ENCODE data around the gene ADGRG1.
"Not testable (repeated sequence)": the region's sequence is repeated elsewhere in the genome, so short reads cannot be mapped to it uniquely, and the experiment has no call there.

Gene ADGRG1

GRCh38 chr16:57698812-57699405, 70.5 kb downstream of the ADGRG1 start:
- DNase-seq (ENCODE audit: low read depth in 2 of 2), result no peak

GRCh38 chr16:57699481-57699880, 71.1 kb downstream of the ADGRG1 start:
- no peak for DNase-seq (ENCODE audit: low read depth in 2 of 2)

- DNase-seq (ENCODE audit: low read depth in 2 of 2), result no peak
Measured at GRCh38 chr16:57699899-57700298, 71.5 kb downstream of the ADGRG1 start.

GRCh38 chr16:57700781-57701551, 72.5 kb downstream of the ADGRG1 start:
- no peak for DNase-seq (ENCODE audit: low read depth in 2 of 2)

GRCh38 chr16:57701759-57702371, 73.4 kb downstream of the ADGRG1 start:
- no peak for DNase-seq (ENCODE audit: low read depth in 2 of 2)

- DNase-seq (ENCODE audit: low read depth in 2 of 2), result no peak
Measured at GRCh38 chr16:57703416-57704010, 75.1 kb downstream of the ADGRG1 start.

- no peak for DNase-seq (ENCODE audit: low read depth in 2 of 2)
Measured at GRCh38 chr16:57704011-57704904, 75.8 kb downstream of the ADGRG1 start.

- DNase-seq (ENCODE audit: low read depth in 2 of 2), result no peak
Measured at GRCh38 chr16:57704905-57705852, 76.7 kb downstream of the ADGRG1 start.

- DNase-seq (ENCODE audit: low read depth in 2 of 2), result no peak
Measured at GRCh38 chr16:57706717-57707116, 78.3 kb downstream of the ADGRG1 start.

- DNase-seq (ENCODE audit: low read depth in 2 of 2), result no peak
Measured at GRCh38 chr16:57707331-57707730, 78.9 kb downstream of the ADGRG1 start.

- DNase-seq (ENCODE audit: low read depth in 2 of 2), result no peak
Measured at GRCh38 chr16:57708168-57708567, 79.7 kb downstream of the ADGRG1 start.

- no peak for DNase-seq (ENCODE audit: low read depth in 2 of 2)
Measured at GRCh38 chr16:57709663-57710062, 81.2 kb downstream of the ADGRG1 start.

- DNase-seq (ENCODE audit: low read depth in 2 of 2), result no peak
Measured at GRCh38 chr16:57711346-57711745, 82.9 kb downstream of the ADGRG1 start.

- no peak for DNase-seq (ENCODE audit: low read depth in 2 of 2)
Measured at GRCh38 chr16:57711993-57712392, 83.6 kb downstream of the ADGRG1 start.

- not testable (repeated sequence) for DNase-seq (ENCODE audit: low read depth in 2 of 2)
Measured at GRCh38 chr16:57712569-57712968, 84.1 kb downstream of the ADGRG1 start.

- DNase-seq (ENCODE audit: low read depth in 2 of 2), result no peak
Measured at GRCh38 chr16:57713596-57713995, 85.2 kb downstream of the ADGRG1 start.

GRCh38 chr16:57714047-57714446, 85.6 kb downstream of the ADGRG1 start:
- no peak for DNase-seq (ENCODE audit: low read depth in 2 of 2)

Measured in fibroblast of skin of left biceps (primary cell).